HEK293 (cell line): ENCODE data around the gene KRT82.

ENCODE experiments used
- HOXA7 ChIP-seq: sonication (generic); formaldehyde crosslinking; IDR thresholded peaks from 2 replicates; pipeline ENCODE4 v1.8.1; 2022; ENCODE audit warnings: missing genetic modification reagents, borderline replicate concordance
- ZFP41 ChIP-seq: fragments of 450-650 bp; formaldehyde crosslinking; IDR thresholded peaks from 2 replicates; pipeline ENCODE4 v1.5.1; 2016; ENCODE audit warnings: missing biosample characterization, missing genetic modification characterization, borderline replicate concordance

DNA sequence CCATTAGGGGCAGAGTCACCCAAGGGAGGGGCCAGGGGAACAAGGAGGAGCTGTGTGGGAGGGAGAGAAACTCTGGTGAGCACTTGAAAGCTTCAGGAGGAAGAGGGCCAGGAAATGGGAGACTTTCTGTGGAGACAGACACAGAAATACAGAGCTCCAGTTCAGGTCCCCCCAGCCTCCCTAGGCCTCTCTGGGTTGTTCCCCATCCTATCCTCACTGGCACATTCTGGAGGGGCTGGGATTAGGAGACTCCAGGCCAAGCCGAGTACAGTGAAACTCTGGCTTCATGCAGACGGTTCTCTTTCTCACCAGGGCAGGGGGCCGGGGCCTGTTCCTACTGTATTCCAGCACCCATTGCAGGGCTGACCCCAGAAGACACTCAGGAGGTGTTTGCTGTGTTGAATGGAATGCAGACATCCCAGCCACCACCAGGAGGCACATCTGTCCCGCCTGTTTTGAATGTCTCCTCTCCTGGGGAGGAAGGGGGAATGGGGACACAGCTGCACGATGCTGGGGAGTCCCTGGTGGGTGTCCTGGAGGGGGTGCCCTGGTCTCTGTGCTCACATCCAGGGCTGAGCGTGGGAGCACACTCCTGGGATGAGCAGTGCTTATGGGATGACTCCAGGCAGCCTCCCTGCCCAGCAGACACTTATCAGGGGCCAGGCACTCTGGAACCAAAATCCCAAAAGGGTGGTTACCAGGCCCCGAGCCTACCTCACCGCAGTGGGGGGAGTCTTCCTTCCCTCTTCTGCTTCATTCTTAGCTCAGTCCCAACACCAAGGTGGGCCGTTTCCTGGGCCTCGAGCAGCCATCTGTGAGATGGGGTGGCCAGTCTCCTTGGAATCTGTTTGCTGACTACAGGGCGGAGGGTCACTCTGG, 15.2 kb downstream of the KRT82 start:
- TF ChIP-seq HOXA7 (CRISPR knock-in tag): no peak
- no peak for TF ChIP-seq ZFP41 (tag by site-specific recombination)
